ENCODE measurements around the gene SLC16A3. TPM values are rescaled to one million over a fixed set of nuclear protein-coding genes. Genes with fewer than 3 reads are reported as not detected.
"Not testable (repeated sequence)": the region's sequence is repeated elsewhere in the genome, so short reads cannot be mapped to it uniquely, and the experiment has no call there.

SLC16A3 gene
- total RNA-seq, 2 experiments from 2014 or later, result 93.4 to 99.0 TPM

DNA sequence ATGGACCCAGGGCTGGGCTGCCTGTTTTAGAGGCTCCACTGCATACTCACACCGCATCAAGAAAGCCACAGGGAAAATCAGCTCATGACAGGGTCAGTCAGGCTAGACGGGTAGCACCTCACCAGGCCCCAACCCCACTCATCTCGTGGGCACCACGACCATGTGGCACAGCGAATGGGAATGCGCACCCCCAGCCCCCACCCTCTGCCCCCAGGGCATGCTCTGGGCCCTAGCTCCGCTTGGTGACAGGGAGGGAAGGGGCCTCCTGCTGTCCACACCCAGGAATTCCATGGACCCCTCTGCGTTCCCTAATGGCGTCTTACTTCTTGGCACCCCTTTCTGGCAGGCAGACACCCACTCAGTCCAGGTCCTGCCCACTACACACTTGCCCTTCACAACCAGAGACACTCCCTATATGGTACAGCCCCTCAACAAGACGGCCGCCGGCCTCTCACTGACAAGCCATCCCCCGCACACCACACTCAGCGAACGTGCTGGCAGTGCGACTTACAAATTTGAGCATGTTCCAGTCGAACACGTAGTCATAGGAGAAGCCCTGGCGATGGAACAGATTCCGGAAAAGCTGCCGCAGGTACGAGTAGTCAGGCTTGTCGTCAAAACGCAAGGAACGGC lies 22.1 kb downstream of the SLC16A3 start:
- DNase-seq (peak in 1 of 14 experiments; percentile 6), ATAC-seq (ENCODE audit: poor library complexity) (no peak)
- no peaks in the 10 kb centered on the region for H3K27me3 ChIP-seq (ENCODE audit: control insufficient read depth in 1 of 2, insufficient read depth in 2 of 2, low read length in 2 of 2)
- no peaks in the 10 kb centered on the region for H3K27me3 Mint-ChIP-seq
- peak overlapping the region; percentile 62 for H3K27ac Mint-ChIP-seq
- H3K4me3 ChIP-seq (ENCODE audit: low read length), result no peak overlapping the region
- peaks cover 0 to 19% of the 10 kb centered on the region in 2 experiments for H3K9me3 ChIP-seq (ENCODE audit: control insufficient read depth in 1 of 2, insufficient read depth in 1 of 2, low read length in 2 of 2)
- peaks cover 11% of the 10 kb centered on the region for H3K4me1 Mint-ChIP-seq (ENCODE audit: low read depth)
- no peak overlapping the region for H3K27ac ChIP-seq (ENCODE audit: low read depth in 1 of 2, low read length in 2 of 2)
- intact Hi-C loops (cut with DNase I, micrococcal nuclease), result no loop called here
- H3K36me3 ChIP-seq (ENCODE audit: insufficient read depth, low read length), result peaks cover 87% of the 10 kb centered on the region
- TF ChIP-seq CTCF (IDR thresholded peaks at IDR 0.05), result no peak
- no peak overlapping the region for H3K4me3 Mint-ChIP-seq
- POLR2A ChIA-PET, result no interaction called here
- H3K4me1 ChIP-seq (ENCODE audit: insufficient read depth, low read length), result peaks cover 26% of the 10 kb centered on the region
- H3K36me3 Mint-ChIP-seq (ENCODE audit: low read depth), result peaks cover 72% of the 10 kb centered on the region
- no peaks in the 10 kb centered on the region for H3K9me3 Mint-ChIP-seq
- CTCF ChIA-PET, result no interaction called here

GRCh38 chr17:82252511-82253178 lies 23.8 kb downstream of the SLC16A3 start:
- Histone ChIP-seq H3K4me3 (ENCODE audit: low read length) (no peak overlapping the region), H3K27ac (ENCODE audit: low read depth in 1 of 2, low read length in 2 of 2) (no peak overlapping the region), H3K9me3 (ENCODE audit: control insufficient read depth in 1 of 2, insufficient read depth in 1 of 2, low read length in 2 of 2) (peaks cover 0 to 19% of the 10 kb centered on the region in 2 experiments), H3K27me3 (ENCODE audit: control insufficient read depth in 1 of 2, insufficient read depth in 2 of 2, low read length in 2 of 2) (no peaks in the 10 kb centered on the region), H3K4me1 (ENCODE audit: insufficient read depth, low read length) (peaks cover 17% of the 10 kb centered on the region), H3K36me3 (ENCODE audit: insufficient read depth, low read length) (peaks cover 84% of the 10 kb centered on the region)
- Mint-ChIP-seq H3K4me1 (ENCODE audit: low read depth) (peaks cover 20% of the 10 kb centered on the region), H3K27ac (peak overlapping the region; percentile 36), H3K4me3 (peak overlapping the region; percentile 38), H3K9me3 (no peaks in the 10 kb centered on the region), H3K27me3 (no peaks in the 10 kb centered on the region), H3K36me3 (ENCODE audit: low read depth) (peaks cover 72% of the 10 kb centered on the region)
- ChIA-PET CTCF (no interaction called here), POLR2A (interaction anchor here (0.5 kb wide), 1 partner anchor 114 kb away, joined by 5 read pairs; no protein-coding TSS in a partner anchor)
- intact Hi-C loops (cut with DNase I, micrococcal nuclease), result no loop called here
- TF ChIP-seq CTCF (IDR thresholded peaks at IDR 0.05), result no peak
- no peak for ATAC-seq (ENCODE audit: poor library complexity)
- no peak for DNase-seq

DNA sequence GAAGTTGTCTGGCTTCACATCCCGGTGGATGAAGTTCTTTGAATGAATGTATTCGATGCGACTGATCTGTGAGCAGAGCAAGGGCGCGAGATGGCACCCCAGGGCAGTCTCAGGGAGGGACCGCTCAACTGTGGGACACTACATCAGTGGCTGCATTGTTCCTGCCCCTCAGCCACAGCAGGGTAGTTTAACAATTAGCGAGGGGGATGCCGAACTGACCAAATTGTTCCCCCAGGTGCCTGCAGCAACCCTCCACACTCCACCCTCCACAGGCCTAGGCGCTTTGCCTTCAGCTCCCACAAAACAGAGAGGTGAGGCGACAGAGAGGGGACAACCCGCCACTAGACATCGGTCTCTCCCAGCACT lies 24.3 kb downstream of the SLC16A3 start:
- CTCF ChIA-PET, result no interaction called here
- intact Hi-C loops (cut with DNase I, micrococcal nuclease), result no loop called here
- peak overlapping the region; percentile 36 for H3K27ac Mint-ChIP-seq
- H3K27ac ChIP-seq (ENCODE audit: low read depth in 1 of 2, low read length in 2 of 2), result no peak overlapping the region
- peaks cover 82% of the 10 kb centered on the region for H3K36me3 ChIP-seq (ENCODE audit: insufficient read depth, low read length)
- POLR2A ChIA-PET, result interaction anchor here (0.5 kb wide), 1 partner anchor 114 kb away, joined by 5 read pairs; no protein-coding TSS in a partner anchor
- no peak for ATAC-seq (ENCODE audit: poor library complexity)
- H3K4me1 ChIP-seq (ENCODE audit: insufficient read depth, low read length), result peaks cover 21% of the 10 kb centered on the region
- no peak for DNase-seq
- peaks cover 16% of the 10 kb centered on the region for H3K4me1 Mint-ChIP-seq (ENCODE audit: low read depth)
- no peak for TF ChIP-seq CTCF (IDR thresholded peaks at IDR 0.05)
- H3K9me3 Mint-ChIP-seq, result no peaks in the 10 kb centered on the region
- no peak overlapping the region for H3K4me3 Mint-ChIP-seq
- no peak overlapping the region for H3K4me3 ChIP-seq (ENCODE audit: low read length)
- peaks cover 0 to 19% of the 10 kb centered on the region in 2 experiments for H3K9me3 ChIP-seq (ENCODE audit: control insufficient read depth in 1 of 2, insufficient read depth in 1 of 2, low read length in 2 of 2)
- H3K27me3 Mint-ChIP-seq, result no peaks in the 10 kb centered on the region
- peaks cover 70% of the 10 kb centered on the region for H3K36me3 Mint-ChIP-seq (ENCODE audit: low read depth)
- H3K27me3 ChIP-seq (ENCODE audit: control insufficient read depth in 1 of 2, insufficient read depth in 2 of 2, low read length in 2 of 2), result no peaks in the 10 kb centered on the region

DNA sequence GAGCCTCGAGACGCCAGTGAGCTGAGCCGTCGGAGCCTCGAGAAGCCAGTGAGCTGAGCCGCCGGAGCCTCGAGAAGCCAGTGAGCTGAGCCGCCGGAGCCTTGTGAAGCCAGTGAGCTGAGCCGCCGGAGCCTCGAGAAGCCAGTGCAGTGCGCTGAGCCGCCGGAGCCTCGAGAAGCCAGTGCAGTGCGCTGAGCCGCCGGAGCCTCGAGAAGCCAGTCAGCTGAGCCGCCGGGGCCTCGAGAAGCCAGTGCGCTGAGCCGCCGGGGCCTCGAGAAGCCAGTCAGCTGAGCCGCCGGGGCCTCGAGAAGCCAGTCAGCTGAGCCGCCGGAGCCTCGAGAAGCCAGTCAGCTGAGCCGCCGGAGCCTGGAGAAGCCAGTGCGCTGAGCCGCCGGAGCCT lies 25.3 kb downstream of the SLC16A3 start:
- H3K27me3 ChIP-seq (ENCODE audit: control insufficient read depth in 1 of 2, insufficient read depth in 2 of 2, low read length in 2 of 2); CTCF ChIA-PET; H3K27me3 Mint-ChIP-seq; H3K4me3 ChIP-seq (ENCODE audit: low read length); H3K9me3 Mint-ChIP-seq; H3K27ac Mint-ChIP-seq; H3K4me3 Mint-ChIP-seq; intact Hi-C loops (cut with DNase I, micrococcal nuclease); H3K27ac ChIP-seq (ENCODE audit: low read depth in 1 of 2, low read length in 2 of 2); POLR2A ChIA-PET; ATAC-seq (ENCODE audit: poor library complexity); DNase-seq: not testable (repeated sequence)
- H3K4me1 ChIP-seq (ENCODE audit: insufficient read depth, low read length), result peaks cover 16% of the 10 kb centered on the region
- peaks cover 0 to 19% of the 10 kb centered on the region in 2 experiments for H3K9me3 ChIP-seq (ENCODE audit: control insufficient read depth in 1 of 2, insufficient read depth in 1 of 2, low read length in 2 of 2)
- H3K4me1 Mint-ChIP-seq (ENCODE audit: low read depth), result peaks cover 23% of the 10 kb centered on the region
- peaks cover 82% of the 10 kb centered on the region for H3K36me3 ChIP-seq (ENCODE audit: insufficient read depth, low read length)
- peaks cover 71% of the 10 kb centered on the region for H3K36me3 Mint-ChIP-seq (ENCODE audit: low read depth)

- intact Hi-C loops (cut with DNase I, micrococcal nuclease), result loop anchor here in 1 of 2 experiments (5.0 kb wide), 2 partner anchors 48 to 68 kb away; no protein-coding TSS in a partner anchor
Measured at GRCh38 chr17:82254746-82255145, 25.9 kb downstream of the SLC16A3 start.

More at GRCh38 chr17:82254746-82255145, 25.9 kb downstream of the SLC16A3 start:
- Mint-ChIP-seq H3K36me3 (ENCODE audit: low read depth) (peaks cover 77% of the 10 kb centered on the region), H3K4me1 (ENCODE audit: low read depth) (peaks cover 23% of the 10 kb centered on the region)
- POLR2A ChIA-PET, result interaction anchor here (0.6 to 1.1 kb wide), 3 partner anchors 14 to 72 kb away, joined by 3 to 4 read pairs (median 4); no protein-coding TSS in a partner anchor
- H3K27ac ChIP-seq (ENCODE audit: low read depth in 1 of 2, low read length in 2 of 2); H3K27me3 ChIP-seq (ENCODE audit: control insufficient read depth in 1 of 2, insufficient read depth in 2 of 2, low read length in 2 of 2); ATAC-seq (ENCODE audit: poor library complexity); H3K27ac Mint-ChIP-seq; H3K4me3 ChIP-seq (ENCODE audit: low read length); H3K27me3 Mint-ChIP-seq; H3K9me3 Mint-ChIP-seq; DNase-seq; H3K4me3 Mint-ChIP-seq: not testable (repeated sequence)
- CTCF ChIA-PET, result interaction anchor here (1.4 kb wide), 1 partner anchor 67 kb away, joined by 3 read pairs; no protein-coding TSS in a partner anchor
- H3K36me3 ChIP-seq (ENCODE audit: insufficient read depth, low read length), result peaks cover 82% of the 10 kb centered on the region
- H3K4me1 ChIP-seq (ENCODE audit: insufficient read depth, low read length), result peaks cover 13% of the 10 kb centered on the region
- peaks cover 0 to 19% of the 10 kb centered on the region in 2 experiments for H3K9me3 ChIP-seq (ENCODE audit: control insufficient read depth in 1 of 2, insufficient read depth in 1 of 2, low read length in 2 of 2)
